Measurements from ENCODE around the gene SMCO1. TPM values are rescaled to one million over a fixed set of nuclear protein-coding genes. Genes with fewer than 3 reads are reported as not detected.

Gene SMCO1
- total RNA-seq, 1 donor from 2014 or later = not detected

DNA sequence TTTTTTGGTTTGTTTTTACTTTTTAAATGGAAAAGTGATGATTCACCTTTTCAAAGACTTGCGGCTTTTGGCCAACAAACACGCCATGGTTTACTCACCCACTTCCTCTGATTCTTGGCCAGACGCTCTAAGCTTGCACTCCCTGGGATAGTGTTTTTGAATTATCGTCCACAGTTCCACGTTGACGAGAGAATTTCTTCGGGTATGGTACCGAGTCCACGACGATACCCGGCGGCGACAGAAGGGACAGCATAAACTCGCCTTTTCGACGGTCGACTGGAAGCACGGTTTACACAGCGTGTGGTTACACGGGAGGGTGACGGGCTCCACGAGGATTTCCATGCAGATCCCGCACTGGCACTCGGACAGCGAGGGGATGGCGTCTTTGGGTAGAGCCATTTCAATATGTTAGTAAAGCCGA is 12.4 kb downstream of the SMCO1 start:
- TF ChIP-seq, protein P1, sequence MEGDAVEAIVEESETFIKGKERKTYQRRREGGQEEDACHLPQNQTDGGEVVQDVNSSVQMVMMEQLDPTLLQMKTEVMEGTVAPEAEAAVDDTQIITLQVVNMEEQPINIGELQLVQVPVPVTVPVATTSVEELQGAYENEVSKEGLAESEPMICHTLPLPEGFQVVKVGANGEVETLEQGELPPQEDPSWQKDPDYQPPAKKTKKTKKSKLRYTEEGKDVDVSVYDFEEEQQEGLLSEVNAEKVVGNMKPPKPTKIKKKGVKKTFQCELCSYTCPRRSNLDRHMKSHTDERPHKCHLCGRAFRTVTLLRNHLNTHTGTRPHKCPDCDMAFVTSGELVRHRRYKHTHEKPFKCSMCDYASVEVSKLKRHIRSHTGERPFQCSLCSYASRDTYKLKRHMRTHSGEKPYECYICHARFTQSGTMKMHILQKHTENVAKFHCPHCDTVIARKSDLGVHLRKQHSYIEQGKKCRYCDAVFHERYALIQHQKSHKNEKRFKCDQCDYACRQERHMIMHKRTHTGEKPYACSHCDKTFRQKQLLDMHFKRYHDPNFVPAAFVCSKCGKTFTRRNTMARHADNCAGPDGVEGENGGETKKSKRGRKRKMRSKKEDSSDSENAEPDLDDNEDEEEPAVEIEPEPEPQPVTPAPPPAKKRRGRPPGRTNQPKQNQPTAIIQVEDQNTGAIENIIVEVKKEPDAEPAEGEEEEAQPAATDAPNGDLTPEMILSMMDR (conservative IDR thresholded peaks at IDR 0.05; ENCODE audit: low read depth, low read length) = no peak
- peak overlapping the region; percentile 80 for H3K4me3 ChIP-seq (ENCODE audit: low read depth, low read length)
- DNase-seq (ENCODE audit: low read depth) = no peak

DNA sequence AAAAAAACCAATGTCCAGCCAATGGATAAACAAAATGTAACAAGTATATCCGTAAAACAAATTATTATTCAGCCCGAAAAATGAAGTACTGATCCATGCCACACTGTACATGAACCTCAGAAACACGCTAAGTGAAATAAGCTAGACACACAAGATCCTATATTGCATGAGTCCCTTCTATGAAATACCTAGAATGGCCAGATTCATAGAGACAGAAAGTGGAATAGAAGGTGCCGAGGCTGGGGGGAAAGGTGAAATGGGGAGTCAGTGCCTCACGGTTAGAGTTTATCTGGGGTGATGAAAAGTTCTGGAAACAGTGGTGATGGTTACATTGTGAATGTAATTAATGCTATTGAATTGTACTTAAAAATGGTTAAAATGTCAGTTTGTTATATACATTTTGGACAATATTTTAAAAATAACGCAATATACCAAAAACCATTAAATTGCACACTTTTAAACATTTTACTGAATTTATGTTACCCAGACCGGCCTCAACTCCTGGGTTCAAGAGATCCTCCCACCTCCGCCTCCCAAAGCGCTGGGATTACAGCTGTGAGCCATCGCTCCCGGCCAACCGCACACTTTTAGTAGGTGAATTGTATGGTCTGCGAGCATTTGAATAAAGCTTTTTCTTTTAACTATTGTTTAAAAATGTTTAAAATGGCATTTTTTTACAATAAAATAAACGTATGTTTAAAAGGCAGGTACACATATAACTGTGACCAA is 13.7 kb downstream of the SMCO1 start:
- peak overlapping the region; percentile 80 for H3K4me3 ChIP-seq (ENCODE audit: low read depth, low read length)
- DNase-seq (ENCODE audit: low read depth) = no peak
- TF ChIP-seq, protein P1 (conservative IDR thresholded peaks at IDR 0.05; ENCODE audit: low read depth, low read length) = no peak

DNA sequence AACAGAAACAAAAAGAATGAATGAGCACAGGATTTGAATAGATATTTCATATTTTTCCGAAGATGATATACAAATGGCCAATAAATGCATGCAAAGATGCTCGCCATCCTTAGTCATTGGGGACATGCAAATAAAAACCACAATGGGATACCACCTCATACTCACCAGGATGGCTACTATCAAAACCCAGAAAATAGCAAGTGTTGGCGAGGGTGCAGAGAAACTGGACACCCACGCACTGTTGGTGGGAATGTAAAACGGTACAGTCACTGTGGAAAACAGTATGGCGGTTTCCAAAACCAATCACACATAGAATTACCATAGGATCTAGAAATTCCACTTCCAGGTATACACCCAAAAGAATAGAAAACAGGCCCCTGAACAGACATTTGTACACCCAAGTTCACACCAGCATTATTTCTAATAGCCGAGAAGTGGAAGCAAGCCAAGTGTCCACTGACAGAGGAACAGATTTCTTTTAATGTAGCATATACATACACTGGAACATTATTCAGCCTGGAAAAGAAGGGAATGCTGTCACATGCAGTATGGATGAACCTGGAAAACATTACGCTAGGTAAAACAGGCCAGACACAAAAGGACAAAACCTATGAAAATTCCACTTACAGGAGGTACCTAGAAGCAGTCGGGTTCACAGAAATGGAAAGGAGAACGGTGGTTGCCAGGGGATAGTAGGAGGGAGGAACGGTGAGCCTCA is 15.2 kb downstream of the SMCO1 start:
- TF ChIP-seq, protein P1 (conservative IDR thresholded peaks at IDR 0.05; ENCODE audit: low read depth, low read length) = no peak
- DNase-seq (ENCODE audit: low read depth) = no peak
- peak overlapping the region; percentile 80 for H3K4me3 ChIP-seq (ENCODE audit: low read depth, low read length)

DNA sequence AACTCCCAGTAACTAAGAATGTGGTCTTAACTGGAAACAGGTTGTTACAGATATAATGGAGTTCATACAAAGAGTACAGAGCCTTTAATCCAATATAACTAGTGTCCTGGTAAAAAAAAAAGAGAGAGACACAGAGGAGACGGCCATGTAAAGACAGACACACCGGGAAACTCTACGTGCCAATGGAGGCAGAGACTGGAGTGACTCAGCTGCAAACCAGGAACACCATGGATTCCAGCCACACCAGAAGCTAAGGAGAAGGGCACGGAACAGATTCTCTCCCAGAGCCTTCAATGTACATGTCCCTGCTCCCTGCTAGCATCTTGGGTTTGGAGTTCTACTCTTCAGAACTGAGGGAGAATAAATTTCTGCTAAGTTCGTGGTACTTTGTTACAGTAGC is 16.1 kb downstream of the SMCO1 start:
- DNase-seq (ENCODE audit: low read depth) = no peak
- TF ChIP-seq, protein P1 (conservative IDR thresholded peaks at IDR 0.05; ENCODE audit: low read depth, low read length) = no peak
- H3K4me3 ChIP-seq (ENCODE audit: low read depth, low read length) = no peak overlapping the region

DNA sequence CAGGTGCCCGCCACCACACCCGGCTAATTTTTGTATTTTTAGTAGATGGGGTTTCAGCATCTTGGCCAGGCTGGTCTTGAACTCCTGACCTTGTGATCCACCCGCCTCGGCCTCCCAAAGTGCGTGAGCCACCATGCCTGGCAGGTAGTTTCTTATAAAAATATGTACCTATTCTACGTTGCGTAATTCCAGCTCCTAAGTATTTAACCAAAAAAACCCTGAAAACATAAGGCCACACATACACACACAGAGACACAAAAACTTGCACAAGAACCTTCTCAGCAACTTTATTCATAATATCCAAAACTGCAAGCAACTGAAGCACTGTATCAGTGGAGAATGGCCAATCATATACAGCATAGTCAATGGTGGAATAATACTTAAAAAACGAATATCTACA is 16.8 kb downstream of the SMCO1 start:
- TF ChIP-seq, protein P1 (conservative IDR thresholded peaks at IDR 0.05; ENCODE audit: low read depth, low read length) = no peak
- no peak overlapping the region for H3K4me3 ChIP-seq (ENCODE audit: low read depth, low read length)
- no peak for DNase-seq (ENCODE audit: low read depth)

DNA sequence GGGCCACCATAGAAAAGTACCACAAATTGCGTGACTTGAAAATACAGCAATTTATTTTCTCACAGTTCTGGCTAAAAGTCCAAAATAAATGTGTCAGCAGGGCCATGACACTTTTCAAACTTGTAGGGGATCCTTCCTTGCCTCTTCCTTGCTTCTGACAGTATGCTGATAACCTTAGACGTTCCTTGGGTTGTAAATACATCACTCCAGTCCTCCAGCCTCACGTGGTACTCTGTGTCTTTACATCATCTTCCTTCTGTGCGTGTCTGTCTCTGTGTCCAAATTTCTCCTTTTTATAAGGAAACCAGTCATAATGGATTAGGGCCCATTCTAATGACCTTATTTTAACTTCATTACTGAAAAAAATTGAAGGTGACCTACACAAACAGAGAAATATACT is 19.0 kb downstream of the SMCO1 start:
- no peak for DNase-seq (ENCODE audit: low read depth)
- no peak overlapping the region for H3K4me3 ChIP-seq (ENCODE audit: low read depth, low read length)
- TF ChIP-seq, protein P1 (conservative IDR thresholded peaks at IDR 0.05; ENCODE audit: low read depth, low read length) = no peak
